Measurements from ENCODE around the gene PRUNE2.

PRUNE2 gene

DNA sequence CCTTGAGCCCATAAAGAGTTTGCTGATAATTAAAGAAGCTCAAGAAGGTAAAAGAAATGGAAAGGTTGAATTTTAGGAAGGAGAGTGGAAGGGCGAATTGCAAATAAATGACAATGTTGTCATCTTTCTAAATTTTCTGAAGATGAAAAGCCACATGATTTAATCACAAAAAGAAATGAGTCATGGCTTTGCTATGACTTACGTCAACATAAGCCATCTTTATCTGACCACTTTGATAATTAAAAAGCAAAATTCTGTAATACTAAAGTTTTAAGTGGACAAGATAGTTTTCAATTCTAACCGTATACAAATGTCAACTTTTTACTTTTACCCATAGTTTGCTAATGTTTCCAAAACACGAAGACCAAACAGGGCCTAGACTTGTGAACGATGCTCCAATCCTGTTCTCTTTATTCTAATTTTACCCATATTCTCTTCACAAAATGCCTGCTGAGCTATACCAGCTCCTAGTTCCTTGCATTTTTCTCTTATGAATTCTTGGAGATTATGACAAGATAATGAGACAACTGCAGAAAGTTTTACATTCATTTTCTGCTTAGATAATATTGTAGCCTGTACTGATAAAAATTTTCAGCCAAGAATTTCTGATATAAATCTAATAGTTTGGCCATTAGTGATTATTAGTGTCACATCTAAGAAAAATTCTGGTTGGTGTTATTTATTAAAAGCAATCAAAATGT is 21.8 kb upstream of the PRUNE2 start:
- peaks cover 0 to 5% (median 0%) of the 10 kb centered on the region in 5 experiments for H3K9me3 ChIP-seq (ENCODE audit: control extremely low read depth in 1 of 5, control insufficient read depth in 4 of 5, insufficient read depth in 2 of 5, low read depth in 1 of 5, low read length in 4 of 5)
- 100% methylated on average over 4 of the region's 5 CpGs for WGBS (ENCODE audit: insufficient coverage)
- ChIA-PET POLR2A (no interaction called here), CTCF (no interaction called here)
- no peaks in the 10 kb centered on the region for H3K4me1 ChIP-seq (ENCODE audit: control extremely low read depth in 1 of 4, control insufficient read depth in 4 of 4, insufficient read depth in 4 of 4, low read length in 3 of 4)
- no peaks in the 10 kb centered on the region for H3K36me3 ChIP-seq (ENCODE audit: control insufficient read depth in 4 of 4, insufficient read depth in 4 of 4, low read length in 3 of 4)
- no peak for DNase-seq
- peaks cover 0 to 6% (median 0%) of the 10 kb centered on the region in 5 experiments for H3K27me3 ChIP-seq (replicated peaks in 2 of 5; ENCODE audit: control insufficient read depth in 4 of 5, insufficient read depth in 5 of 5, low read length in 4 of 5)
- H3K4me3 ChIP-seq (ENCODE audit: control insufficient read depth in 1 of 7, extremely low read depth in 1 of 7, insufficient read depth in 4 of 7, low read depth in 2 of 7, low read length in 6 of 7) = no peak overlapping the region
- no peak overlapping the region for H3K27ac ChIP-seq (ENCODE audit: insufficient read depth in 1 of 2, low read depth in 1 of 2, low read length in 2 of 2, poor library complexity in 1 of 2, severe bottlenecking in 2 of 2)

DNA sequence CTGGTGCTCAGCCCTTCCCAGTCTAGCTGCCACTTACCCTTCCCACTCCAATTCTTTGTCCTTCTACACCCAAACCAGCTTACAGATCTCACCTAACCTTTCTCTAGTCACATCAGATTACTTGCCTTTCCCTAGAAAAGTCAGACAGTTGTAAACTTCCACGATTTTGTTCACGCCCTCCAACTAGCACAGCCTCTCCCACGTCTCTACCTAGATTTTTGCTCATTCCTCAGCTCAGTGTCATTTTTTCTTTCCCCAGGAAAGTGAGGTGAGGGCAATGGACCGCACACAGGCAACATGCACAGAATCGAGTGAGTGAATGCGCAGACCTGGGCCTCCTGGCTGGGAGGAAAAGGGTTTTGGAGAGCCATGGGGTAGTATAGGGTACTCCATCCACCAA is 20.9 kb upstream of the PRUNE2 start:
- Histone ChIP-seq H3K9me3 (ENCODE audit: control extremely low read depth in 1 of 5, control insufficient read depth in 4 of 5, insufficient read depth in 2 of 5, low read depth in 1 of 5, low read length in 4 of 5) (peaks cover 0 to 5% (median 0%) of the 10 kb centered on the region in 5 experiments), H3K36me3 (ENCODE audit: control insufficient read depth in 4 of 4, insufficient read depth in 4 of 4, low read length in 3 of 4) (no peaks in the 10 kb centered on the region), H3K27ac (ENCODE audit: insufficient read depth in 1 of 2, low read depth in 1 of 2, low read length in 2 of 2, poor library complexity in 1 of 2, severe bottlenecking in 2 of 2) (no peak overlapping the region), H3K4me3 (ENCODE audit: control insufficient read depth in 1 of 7, extremely low read depth in 1 of 7, insufficient read depth in 4 of 7, low read depth in 2 of 7, low read length in 6 of 7) (no peak overlapping the region), H3K4me1 (ENCODE audit: control extremely low read depth in 1 of 4, control insufficient read depth in 4 of 4, insufficient read depth in 4 of 4, low read length in 3 of 4) (no peaks in the 10 kb centered on the region), H3K27me3 (replicated peaks in 2 of 5; ENCODE audit: control insufficient read depth in 4 of 5, insufficient read depth in 5 of 5, low read length in 4 of 5) (peaks cover 0 to 6% (median 0%) of the 10 kb centered on the region in 5 experiments)
- ChIA-PET CTCF (no interaction called here), POLR2A (no interaction called here)
- DNase-seq = no peak
- 94% methylated on average over 3 of the region's 6 CpGs for WGBS (ENCODE audit: insufficient coverage)

DNA sequence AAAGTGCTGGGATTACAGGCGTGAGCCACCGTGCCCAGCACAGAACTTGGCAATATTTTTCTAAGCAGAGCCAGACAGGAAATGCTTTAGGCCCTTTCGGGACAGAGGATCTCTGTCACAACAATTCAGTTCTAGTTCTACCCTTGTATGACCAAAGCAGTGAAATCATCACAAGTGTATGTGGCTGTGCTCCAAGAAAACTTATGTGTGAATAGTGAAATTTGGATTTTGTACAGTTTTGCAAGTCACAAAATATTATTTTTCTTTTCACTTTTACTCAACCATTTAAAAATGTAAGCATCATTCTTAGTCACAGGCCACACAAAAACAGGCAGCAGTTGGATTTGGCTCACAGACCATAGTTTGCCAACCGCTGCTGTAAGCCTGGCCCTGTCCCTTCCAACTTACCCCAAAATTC is 20.4 kb upstream of the PRUNE2 start:
- Histone ChIP-seq H3K27ac (ENCODE audit: insufficient read depth in 1 of 2, low read depth in 1 of 2, low read length in 2 of 2, poor library complexity in 1 of 2, severe bottlenecking in 2 of 2) (no peak overlapping the region), H3K9me3 (ENCODE audit: control extremely low read depth in 1 of 5, control insufficient read depth in 4 of 5, insufficient read depth in 2 of 5, low read depth in 1 of 5, low read length in 4 of 5) (peaks cover 0 to 5% (median 0%) of the 10 kb centered on the region in 5 experiments), H3K27me3 (replicated peaks in 2 of 5; ENCODE audit: control insufficient read depth in 4 of 5, insufficient read depth in 5 of 5, low read length in 4 of 5) (peaks cover 0 to 8% (median 0%) of the 10 kb centered on the region in 5 experiments), H3K36me3 (ENCODE audit: control insufficient read depth in 4 of 4, insufficient read depth in 4 of 4, low read length in 3 of 4) (no peaks in the 10 kb centered on the region), H3K4me1 (ENCODE audit: control extremely low read depth in 1 of 4, control insufficient read depth in 4 of 4, insufficient read depth in 4 of 4, low read length in 3 of 4) (no peaks in the 10 kb centered on the region), H3K4me3 (ENCODE audit: control insufficient read depth in 1 of 7, extremely low read depth in 1 of 7, insufficient read depth in 4 of 7, low read depth in 2 of 7, low read length in 6 of 7) (no peak overlapping the region)
- DNase-seq = no peak
- ChIA-PET POLR2A (no interaction called here), CTCF (no interaction called here)
- WGBS (ENCODE audit: insufficient coverage) = 79% methylated on average over 4 of the region's 4 CpGs

DNA sequence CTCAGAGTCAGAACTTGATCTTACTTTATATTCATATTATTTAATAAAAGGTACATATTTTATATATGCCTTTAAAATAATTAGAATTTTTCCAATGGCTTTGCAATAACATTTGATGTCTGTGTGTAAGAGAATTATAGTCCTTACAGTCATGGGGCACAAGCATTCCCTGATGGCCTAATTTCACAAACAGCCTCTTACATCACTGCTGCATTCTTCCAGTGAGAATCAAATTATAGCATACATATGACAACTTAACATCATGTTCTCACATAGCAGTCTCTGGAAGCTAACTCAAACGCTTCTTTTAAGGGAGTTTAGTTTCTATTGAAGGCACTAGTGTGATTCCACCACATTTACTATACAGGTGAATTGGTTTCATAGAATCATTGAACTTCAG is 15.3 kb upstream of the PRUNE2 start:
- peaks cover 0 to 5% (median 0%) of the 10 kb centered on the region in 5 experiments for H3K9me3 ChIP-seq (ENCODE audit: control extremely low read depth in 1 of 5, control insufficient read depth in 4 of 5, insufficient read depth in 2 of 5, low read depth in 1 of 5, low read length in 4 of 5)
- no peaks in the 10 kb centered on the region for H3K4me1 ChIP-seq (ENCODE audit: control extremely low read depth in 1 of 4, control insufficient read depth in 4 of 4, insufficient read depth in 4 of 4, low read length in 3 of 4)
- no peaks in the 10 kb centered on the region for H3K36me3 ChIP-seq (ENCODE audit: control insufficient read depth in 4 of 4, insufficient read depth in 4 of 4, low read length in 3 of 4)
- DNase-seq = no peak
- no CpG with 5 or more reads among the region's 1 CpG for WGBS (ENCODE audit: insufficient coverage)
- no peak overlapping the region for H3K4me3 ChIP-seq (ENCODE audit: control insufficient read depth in 1 of 7, extremely low read depth in 1 of 7, insufficient read depth in 4 of 7, low read depth in 2 of 7, low read length in 6 of 7)
- H3K27me3 ChIP-seq (replicated peaks in 2 of 5; ENCODE audit: control insufficient read depth in 4 of 5, insufficient read depth in 5 of 5, low read length in 4 of 5) = peaks cover 2 to 17% (median 3%) of the 10 kb centered on the region in 5 experiments
- ChIA-PET CTCF (interaction anchor here (1.6 kb wide), 1 partner anchor 8 kb away, joined by 4 read pairs; no protein-coding TSS in a partner anchor), POLR2A (no interaction called here)
- no peak overlapping the region for H3K27ac ChIP-seq (ENCODE audit: insufficient read depth in 1 of 2, low read depth in 1 of 2, low read length in 2 of 2, poor library complexity in 1 of 2, severe bottlenecking in 2 of 2)

DNA sequence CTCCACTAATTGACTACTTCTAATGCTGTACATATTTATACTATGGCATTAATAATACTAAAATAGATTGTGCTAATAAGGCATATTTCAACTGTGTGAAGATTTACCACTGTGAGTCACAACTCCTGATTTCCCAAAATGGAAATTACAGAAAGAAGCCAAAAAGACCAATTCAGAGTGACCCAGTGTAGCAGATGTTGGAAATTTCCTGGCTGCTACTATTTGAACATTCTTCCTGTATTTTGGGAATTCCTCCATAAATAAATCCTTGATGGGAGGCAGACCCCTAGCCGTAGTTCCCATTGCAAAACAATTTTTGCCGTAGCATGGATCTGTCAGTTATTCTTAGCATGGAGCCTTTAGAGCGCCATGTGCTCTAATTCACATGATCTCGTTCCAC is 11.4 kb upstream of the PRUNE2 start:
- H3K36me3 ChIP-seq (ENCODE audit: control insufficient read depth in 4 of 4, insufficient read depth in 4 of 4, low read length in 3 of 4) = no peaks in the 10 kb centered on the region
- H3K27ac ChIP-seq (ENCODE audit: insufficient read depth in 1 of 2, low read depth in 1 of 2, low read length in 2 of 2, poor library complexity in 1 of 2, severe bottlenecking in 2 of 2) = no peak overlapping the region
- CTCF ChIA-PET = no interaction called here
- peaks cover 3 to 19% (median 6%) of the 10 kb centered on the region in 5 experiments for H3K27me3 ChIP-seq (replicated peaks in 2 of 5; ENCODE audit: control insufficient read depth in 4 of 5, insufficient read depth in 5 of 5, low read length in 4 of 5)
- H3K4me3 ChIP-seq (ENCODE audit: control insufficient read depth in 1 of 7, extremely low read depth in 1 of 7, insufficient read depth in 4 of 7, low read depth in 2 of 7, low read length in 6 of 7) = no peak overlapping the region
- POLR2A ChIA-PET = no interaction called here
- 95% methylated on average over 3 of the region's 4 CpGs for WGBS (ENCODE audit: insufficient coverage)
- DNase-seq = no peak
- H3K4me1 ChIP-seq (ENCODE audit: control extremely low read depth in 1 of 4, control insufficient read depth in 4 of 4, insufficient read depth in 4 of 4, low read length in 3 of 4) = peaks cover 0 to 7% (median 2%) of the 10 kb centered on the region in 4 experiments
- no peaks in the 10 kb centered on the region for H3K9me3 ChIP-seq (ENCODE audit: control extremely low read depth in 1 of 5, control insufficient read depth in 4 of 5, insufficient read depth in 2 of 5, low read depth in 1 of 5, low read length in 4 of 5)

DNA sequence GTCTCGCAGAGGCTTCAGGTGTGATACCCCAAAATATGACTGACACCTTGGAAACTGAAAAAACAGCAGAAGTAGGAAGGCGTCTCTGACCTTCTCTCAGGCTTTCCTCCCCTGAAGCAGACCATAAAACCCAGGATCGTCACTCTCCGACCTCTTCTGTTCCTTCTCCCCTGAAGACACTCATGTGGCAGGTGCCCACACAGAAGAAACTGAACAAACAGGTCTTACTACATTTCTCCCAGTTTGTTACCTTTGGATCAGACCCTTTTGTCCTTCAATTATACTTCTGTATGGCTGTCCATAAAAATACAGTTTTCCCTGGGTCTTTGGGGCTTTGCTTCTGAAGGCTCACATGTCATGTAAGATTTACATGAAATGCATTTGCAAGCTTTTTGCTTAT is 10.3 kb upstream of the PRUNE2 start:
- no peak for DNase-seq
- H3K4me1 ChIP-seq (ENCODE audit: control extremely low read depth in 1 of 4, control insufficient read depth in 4 of 4, insufficient read depth in 4 of 4, low read length in 3 of 4) = peaks cover 0 to 10% (median 2%) of the 10 kb centered on the region in 4 experiments

DNA sequence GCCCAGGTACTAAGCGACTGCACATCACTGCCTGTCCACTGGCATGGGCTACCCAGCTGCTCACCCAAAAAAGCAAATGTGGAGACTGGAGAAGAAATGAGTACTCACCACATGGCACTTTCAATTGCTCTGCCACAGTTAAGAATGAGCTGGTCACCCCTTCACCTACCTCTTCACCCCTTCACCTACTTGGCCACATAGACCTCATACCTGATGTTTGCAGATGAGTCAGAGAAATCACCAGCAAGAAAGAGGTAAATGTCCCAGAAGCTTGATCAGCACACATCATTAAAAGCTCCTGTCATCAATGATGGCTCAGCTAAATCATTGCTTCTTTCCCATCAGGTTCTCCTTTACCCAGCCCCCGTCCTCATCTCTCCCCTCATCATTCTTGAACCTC is 7.6 kb upstream of the PRUNE2 start:
- H3K27ac ChIP-seq (ENCODE audit: insufficient read depth in 1 of 2, low read depth in 1 of 2, low read length in 2 of 2, poor library complexity in 1 of 2, severe bottlenecking in 2 of 2) = no peak overlapping the region
- ChIA-PET CTCF (no interaction called here), POLR2A (no interaction called here)
- no peaks in the 10 kb centered on the region for H3K36me3 ChIP-seq (ENCODE audit: control insufficient read depth in 4 of 4, insufficient read depth in 4 of 4, low read length in 3 of 4)
- WGBS (ENCODE audit: insufficient coverage) = 100% methylated on average over 1 of the region's 2 CpGs
- peaks cover 0 to 3% (median 0%) of the 10 kb centered on the region in 5 experiments for H3K9me3 ChIP-seq (ENCODE audit: control extremely low read depth in 1 of 5, control insufficient read depth in 4 of 5, insufficient read depth in 2 of 5, low read depth in 1 of 5, low read length in 4 of 5)
- peaks cover 0 to 10% (median 2%) of the 10 kb centered on the region in 4 experiments for H3K4me1 ChIP-seq (ENCODE audit: control extremely low read depth in 1 of 4, control insufficient read depth in 4 of 4, insufficient read depth in 4 of 4, low read length in 3 of 4)
- no peak for DNase-seq
- H3K4me3 ChIP-seq (ENCODE audit: control insufficient read depth in 1 of 7, extremely low read depth in 1 of 7, insufficient read depth in 4 of 7, low read depth in 2 of 7, low read length in 6 of 7) = no peak overlapping the region
- peaks cover 3 to 17% (median 6%) of the 10 kb centered on the region in 5 experiments for H3K27me3 ChIP-seq (replicated peaks in 2 of 5; ENCODE audit: control insufficient read depth in 4 of 5, insufficient read depth in 5 of 5, low read length in 4 of 5)

More for the DNA sequence above, 10.3 kb upstream of the PRUNE2 start:
- ChIA-PET POLR2A (no interaction called here), CTCF (no interaction called here)
- Histone ChIP-seq H3K36me3 (ENCODE audit: control insufficient read depth in 4 of 4, insufficient read depth in 4 of 4, low read length in 3 of 4) (no peaks in the 10 kb centered on the region), H3K27me3 (replicated peaks in 2 of 5; ENCODE audit: control insufficient read depth in 4 of 5, insufficient read depth in 5 of 5, low read length in 4 of 5) (peaks cover 3 to 17% (median 6%) of the 10 kb centered on the region in 5 experiments), H3K4me3 (ENCODE audit: control insufficient read depth in 1 of 7, extremely low read depth in 1 of 7, insufficient read depth in 4 of 7, low read depth in 2 of 7, low read length in 6 of 7) (no peak overlapping the region), H3K9me3 (ENCODE audit: control extremely low read depth in 1 of 5, control insufficient read depth in 4 of 5, insufficient read depth in 2 of 5, low read depth in 1 of 5, low read length in 4 of 5) (no peaks in the 10 kb centered on the region), H3K27ac (ENCODE audit: insufficient read depth in 1 of 2, low read depth in 1 of 2, low read length in 2 of 2, poor library complexity in 1 of 2, severe bottlenecking in 2 of 2) (no peak overlapping the region)
- 76% methylated on average over 4 of the region's 4 CpGs for WGBS (ENCODE audit: insufficient coverage)

All from common myeloid progenitor, CD34-positive (primary cell).